Smooth muscle cell (in vitro differentiated cells): ENCODE measurements around the gene MFNG. TPM values are rescaled to one million over a fixed set of nuclear protein-coding genes. Genes with fewer than 3 reads are reported as not detected.

Experiments used
- DNase-seq: peaks from one replicate; lab custom pipeline; 2025; ENCODE audit not compliant: unreplicated experiment; lab: John Stamatoyannopoulos, UW
- H2AFZ ChIP-seq: fragments of 200-600 bp; sonication (generic); 2 replicates; pipeline ENCODE4 v1.6.0; 2016; ENCODE audit warnings: antibody characterized with exemption, low read depth, mild to moderate bottlenecking
- H3F3A ChIP-seq: fragments of 200-600 bp; sonication (generic); 2 replicates; pipeline ENCODE4 v1.6.0; 2017; ENCODE audit warnings: antibody characterized with exemption, low read depth
- H3K27ac ChIP-seq: fragments of 200-600 bp; sonication (generic); 2 replicates; pipeline ENCODE4 v1.5.1; 2016; ENCODE audit warnings: low read depth, mild to moderate bottlenecking
- H3K27me3 ChIP-seq: fragments of 200-600 bp; sonication (generic); 2 replicates; pipeline ENCODE4 v1.6.1; 2016; ENCODE audit warnings: low read depth, mild to moderate bottlenecking
- H3K36me3 ChIP-seq: fragments of 200-600 bp; sonication (generic); 2 replicates; pipeline ENCODE4 v1.5.1; 2016; ENCODE audit warnings: low read depth
- H3K4me1 ChIP-seq: fragments of 200-600 bp; sonication (generic); 2 replicates; pipeline ENCODE4 v1.5.1; 2016; ENCODE audit warnings: low read depth
- H3K4me2 ChIP-seq: fragments of 200-600 bp; sonication (generic); 2 replicates; pipeline ENCODE4 v1.6.0; 2016; ENCODE audit warnings: mild to moderate bottlenecking
- H3K4me3 ChIP-seq: fragments of 200-600 bp; sonication (generic); 2 replicates; pipeline ENCODE4 v1.5.1; 2016; ENCODE audit warnings: mild to moderate bottlenecking
- H3K79me2 ChIP-seq: fragments of 200-600 bp; sonication (generic); 2 replicates; pipeline ENCODE4 v1.6.0; 2016; ENCODE audit warnings: low read depth, mild to moderate bottlenecking
- H3K9ac ChIP-seq: fragments of 200-600 bp; sonication (generic); 2 replicates; pipeline ENCODE4 v1.6.0; 2016; ENCODE audit warnings: low read depth
- H3K9me3 ChIP-seq: fragments of 200-600 bp; sonication (generic); replicated peaks from 2 replicates; pipeline ENCODE4 v1.5.1; 2016; ENCODE audit warnings: low read depth
- H4K20me1 ChIP-seq: fragments of 200-600 bp; sonication (generic); 2 replicates; pipeline ENCODE4 v1.6.0; 2016; ENCODE audit warnings: low read depth
- CTCF ChIP-seq: fragments of 200-600 bp; sonication (generic); IDR thresholded peaks from 2 replicates; pipeline ENCODE4 v1.5.1; 2017; ENCODE audit warnings: borderline replicate concordance, mild to moderate bottlenecking, antibody characterized with exemption; ENCODE audit not compliant: insufficient read depth, poor library complexity, severe bottlenecking
- WGBS: methylation state at CpG from one replicate; pipeline ENCODE4 v1.1.7; 2016; ENCODE audit warnings: low lambda C conversion rate; 5-methylcytosine and 5-hydroxymethylcytosine counted together
- polyA plus RNA-seq: library from polyadenylated mRNA; unstranded; fragments of >200 nt; fragmentation: Nextera tagmentation; extraction: Ambion mirVana; gene quantifications from 2 replicates; pipeline ENCODE4 v1.2.1, GENCODE V29; 2016
- total RNA-seq: library from RNA; depleted of rRNA; stranded (reverse); fragments of >200 nt; gene quantifications from 2 replicates; pipeline ENCODE4 v1.2.3, GENCODE V29; 2014

The MFNG gene
- total and polyA plus RNA-seq, 2 experiments from 2014 or later, result 0.40 TPM; not detected in 1

DNA sequence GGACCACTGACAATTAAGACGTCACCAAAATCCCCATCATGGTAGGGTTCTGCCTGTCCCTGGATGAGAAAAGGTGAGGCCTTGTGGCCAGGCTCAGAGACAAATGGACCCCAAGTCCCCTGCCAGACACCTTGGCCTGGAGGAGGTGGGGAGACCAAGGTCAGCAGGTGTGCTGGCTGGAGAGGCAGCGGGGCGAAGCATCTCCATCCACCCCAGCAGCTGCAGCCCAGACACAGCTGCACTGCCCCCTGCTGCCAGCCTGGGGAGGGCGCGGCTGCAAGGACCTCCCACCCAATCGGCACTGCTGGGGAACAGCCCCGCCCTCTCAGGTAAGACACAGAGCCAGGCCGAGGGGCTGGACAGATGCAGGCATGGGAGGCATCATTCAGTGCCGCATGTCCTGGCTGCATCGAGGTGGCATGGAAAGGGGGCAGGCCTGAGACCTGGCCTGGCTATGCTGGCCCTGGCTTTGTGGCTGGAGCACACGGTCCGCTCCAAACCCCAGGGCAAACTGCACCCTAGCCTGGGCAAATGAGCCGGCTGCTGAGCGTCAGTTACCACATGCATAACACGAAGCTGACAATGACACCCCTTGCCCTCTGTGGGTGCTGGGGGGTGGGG lies 12.2 kb upstream of the MFNG start:
- Histone ChIP-seq H3K27ac (no peak overlapping the region), H3K4me3 (no peak overlapping the region), H3K36me3 (no peaks in the 10 kb centered on the region), H3K9ac (no peak overlapping the region), H2AFZ (no peak overlapping the region), H3K4me2 (no peak overlapping the region), H4K20me1 (no peaks in the 10 kb centered on the region), H3K27me3 (no peaks in the 10 kb centered on the region), H3K79me2 (no peaks in the 10 kb centered on the region), H3K9me3 (no peaks in the 10 kb centered on the region), H3F3A (no peaks in the 10 kb centered on the region), H3K4me1 (no peaks in the 10 kb centered on the region)
- WGBS, result 61% methylated on average over 15 of the region's 15 CpGs
- DNase-seq, result no peak
- peak; percentile 30 for TF ChIP-seq CTCF

DNA sequence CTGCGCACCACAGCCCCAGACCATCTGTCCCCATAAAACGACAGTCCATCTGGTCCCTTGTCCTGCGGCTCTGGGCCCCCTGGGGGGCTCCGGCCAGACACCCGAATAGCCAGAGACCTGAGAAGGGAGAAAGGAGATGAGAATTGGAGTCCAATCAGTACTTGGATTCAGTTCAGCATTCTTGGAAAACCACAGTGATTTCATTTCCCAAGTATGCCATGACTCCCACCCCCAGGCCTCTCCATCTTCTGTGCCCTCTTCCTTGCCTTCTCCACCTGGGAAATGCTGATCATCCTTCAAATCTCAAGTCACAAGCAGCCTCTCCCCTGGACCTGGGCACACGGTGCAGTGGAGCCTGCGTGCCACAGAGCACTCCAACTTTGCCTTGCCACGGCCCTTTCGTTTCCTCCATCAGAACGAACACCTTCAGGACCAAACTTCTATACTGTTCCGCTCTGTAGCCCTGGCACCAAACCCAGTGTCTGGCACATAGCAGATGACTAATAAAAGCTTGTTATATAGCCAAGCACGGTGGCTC lies 10.9 kb upstream of the MFNG start:
- Histone ChIP-seq H3K27me3 (no peaks in the 10 kb centered on the region), H3K27ac (peak overlapping the region; percentile 61), H3K36me3 (no peaks in the 10 kb centered on the region), H3K79me2 (no peaks in the 10 kb centered on the region), H3K4me3 (no peak overlapping the region), H2AFZ (no peak overlapping the region), H3K9me3 (no peaks in the 10 kb centered on the region), H3K4me1 (no peaks in the 10 kb centered on the region), H3K9ac (peak overlapping the region; percentile 59), H4K20me1 (no peaks in the 10 kb centered on the region), H3F3A (no peaks in the 10 kb centered on the region), H3K4me2 (peak overlapping the region; percentile 40)
- 78% methylated on average over 12 of the region's 12 CpGs for WGBS
- no peak for DNase-seq
- TF ChIP-seq CTCF, result no peak

GRCh38 chr22:37496651-37497050 lies 10.5 kb upstream of the MFNG start:
- no peaks in the 10 kb centered on the region for H3K4me1 ChIP-seq
- no peak for DNase-seq
- no peak overlapping the region for H2AFZ ChIP-seq
- TF ChIP-seq CTCF, result no peak
- H3K27me3 ChIP-seq, result no peaks in the 10 kb centered on the region
- no peaks in the 10 kb centered on the region for H4K20me1 ChIP-seq
- H3K79me2 ChIP-seq, result no peaks in the 10 kb centered on the region
- H3K4me2 ChIP-seq, result peak overlapping the region; percentile 40
- WGBS, result 88% methylated on average over 11 of the region's 11 CpGs
- H3K4me3 ChIP-seq, result no peak overlapping the region
- H3F3A ChIP-seq, result no peaks in the 10 kb centered on the region
- H3K36me3 ChIP-seq, result no peaks in the 10 kb centered on the region
- H3K9ac ChIP-seq, result peak overlapping the region; percentile 59
- H3K9me3 ChIP-seq, result no peaks in the 10 kb centered on the region
- peak overlapping the region; percentile 61 for H3K27ac ChIP-seq

- DNase-seq, result no peak
- 93% methylated on average over 10 of the region's 10 CpGs for WGBS
- H4K20me1 ChIP-seq, result no peaks in the 10 kb centered on the region
- H3K27ac ChIP-seq, result no peak overlapping the region
- H3K36me3 ChIP-seq, result no peaks in the 10 kb centered on the region
- no peak overlapping the region for H3K9ac ChIP-seq
- no peak for TF ChIP-seq CTCF
- no peak overlapping the region for H3K4me2 ChIP-seq
- H2AFZ ChIP-seq, result no peak overlapping the region
- H3K4me1 ChIP-seq, result no peaks in the 10 kb centered on the region
- no peaks in the 10 kb centered on the region for H3K9me3 ChIP-seq
- H3F3A ChIP-seq, result no peaks in the 10 kb centered on the region
- H3K27me3 ChIP-seq, result no peaks in the 10 kb centered on the region
- no peaks in the 10 kb centered on the region for H3K79me2 ChIP-seq
- no peak overlapping the region for H3K4me3 ChIP-seq
Measured at GRCh38 chr22:37493979-37494378, 7.8 kb upstream of the MFNG start.
